Medulla oblongata (tissue), 1 donor: Measurements from ENCODE around the gene GARRE1.
"Not testable (repeated sequence)": the region's sequence is repeated elsewhere in the genome, so short reads cannot be mapped to it uniquely, and the experiment has no call there.

ENCODE experiments used
- DNase-seq: peaks from one replicate; pipeline ENCODE4 v3.0.0-alpha.2; 2015; ENCODE audit errors: extremely low spot score

GARRE1 gene, protein sequence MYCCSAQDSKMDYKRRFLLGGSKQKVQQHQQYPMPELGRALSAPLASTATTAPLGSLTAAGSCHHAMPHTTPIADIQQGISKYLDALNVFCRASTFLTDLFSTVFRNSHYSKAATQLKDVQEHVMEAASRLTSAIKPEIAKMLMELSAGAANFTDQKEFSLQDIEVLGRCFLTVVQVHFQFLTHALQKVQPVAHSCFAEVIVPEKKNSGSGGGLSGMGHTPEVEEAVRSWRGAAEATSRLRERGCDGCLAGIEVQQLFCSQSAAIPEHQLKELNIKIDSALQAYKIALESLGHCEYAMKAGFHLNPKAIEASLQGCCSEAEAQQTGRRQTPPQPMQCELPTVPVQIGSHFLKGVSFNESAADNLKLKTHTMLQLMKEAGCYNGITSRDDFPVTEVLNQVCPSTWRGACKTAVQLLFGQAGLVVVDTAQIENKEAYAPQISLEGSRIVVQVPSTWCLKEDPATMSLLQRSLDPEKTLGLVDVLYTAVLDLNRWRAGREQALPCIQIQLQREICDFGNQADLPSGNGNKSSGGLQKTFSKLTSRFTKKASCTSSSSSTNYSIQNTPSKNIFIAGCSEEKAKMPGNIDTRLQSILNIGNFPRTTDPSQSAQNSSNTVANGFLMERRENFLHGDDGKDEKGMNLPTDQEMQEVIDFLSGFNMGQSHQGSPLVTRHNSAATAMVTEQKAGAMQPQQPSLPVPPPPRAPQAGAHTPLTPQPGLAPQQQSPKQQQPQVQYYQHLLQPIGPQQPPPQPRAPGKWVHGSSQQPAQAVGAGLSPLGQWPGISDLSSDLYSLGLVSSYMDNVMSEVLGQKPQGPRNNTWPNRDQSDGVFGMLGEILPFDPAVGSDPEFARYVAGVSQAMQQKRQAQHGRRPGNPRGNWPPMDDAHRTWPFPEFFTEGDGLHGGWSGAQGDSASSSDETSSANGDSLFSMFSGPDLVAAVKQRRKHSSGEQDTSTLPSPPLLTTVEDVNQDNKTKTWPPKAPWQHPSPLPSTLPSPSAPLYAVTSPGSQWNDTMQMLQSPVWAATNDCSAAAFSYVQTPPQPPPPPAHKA (N-terminal part only)

DNA sequence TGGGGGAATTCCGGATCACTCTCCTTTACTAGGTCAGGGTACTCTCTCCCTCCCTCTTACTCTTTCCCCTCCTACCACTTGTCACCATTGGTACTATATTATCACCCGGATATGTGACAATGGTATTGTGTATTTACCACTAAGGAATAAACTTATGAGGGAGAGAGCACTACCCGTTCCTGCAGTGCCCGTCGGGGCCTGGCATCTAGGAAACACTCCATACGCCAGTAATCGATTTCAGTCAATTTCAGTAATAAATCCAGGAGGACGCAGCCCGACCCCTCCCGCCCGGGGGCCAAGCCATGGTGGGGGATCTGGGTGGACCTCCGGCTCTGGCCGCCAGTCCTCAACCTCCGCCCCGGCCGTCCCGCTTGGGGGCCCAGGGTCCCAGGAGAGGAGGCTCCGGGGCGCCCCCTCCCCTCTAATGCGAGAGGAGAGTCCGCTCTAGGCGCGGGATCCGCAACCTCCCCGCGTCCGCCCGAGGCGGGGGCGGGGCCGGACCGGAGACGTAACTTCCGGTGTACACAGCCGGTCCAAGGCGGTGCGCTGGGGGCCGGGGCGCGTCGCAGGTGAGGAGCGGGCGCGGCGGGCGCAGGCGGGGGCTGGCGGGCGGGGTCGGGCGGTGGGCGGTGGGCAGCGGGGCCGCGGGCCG is at the start of gene GARRE1:
Gene GARRE1 (plus strand): TSS at position 509 of the 652 bp plus-strand sequence. CDS start 45,920 bp downstream, outside the sequence.
- DNase-seq, result peak; percentile 87

DNA sequence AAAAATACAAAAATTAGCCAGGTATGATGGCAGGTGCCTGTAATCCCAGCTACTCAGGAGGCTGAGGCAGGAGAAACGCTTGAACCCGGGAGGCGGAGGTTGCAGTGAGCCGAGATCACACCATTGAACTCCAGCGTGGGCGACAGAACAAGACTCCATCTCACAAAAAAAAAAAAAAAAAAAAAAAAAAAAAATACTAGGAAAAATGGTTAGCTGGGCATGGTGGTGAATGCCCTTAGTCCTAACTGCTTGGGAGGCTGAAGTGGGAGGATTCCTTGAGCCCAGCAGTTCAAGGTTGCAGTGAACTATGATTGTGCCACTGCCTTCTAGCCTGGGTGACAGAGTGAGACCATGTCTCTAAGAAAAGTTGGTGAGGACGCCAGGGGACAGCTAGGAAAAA is 49.0 kb upstream of the GARRE1 start:
- DNase-seq, result not testable (repeated sequence)

DNA sequence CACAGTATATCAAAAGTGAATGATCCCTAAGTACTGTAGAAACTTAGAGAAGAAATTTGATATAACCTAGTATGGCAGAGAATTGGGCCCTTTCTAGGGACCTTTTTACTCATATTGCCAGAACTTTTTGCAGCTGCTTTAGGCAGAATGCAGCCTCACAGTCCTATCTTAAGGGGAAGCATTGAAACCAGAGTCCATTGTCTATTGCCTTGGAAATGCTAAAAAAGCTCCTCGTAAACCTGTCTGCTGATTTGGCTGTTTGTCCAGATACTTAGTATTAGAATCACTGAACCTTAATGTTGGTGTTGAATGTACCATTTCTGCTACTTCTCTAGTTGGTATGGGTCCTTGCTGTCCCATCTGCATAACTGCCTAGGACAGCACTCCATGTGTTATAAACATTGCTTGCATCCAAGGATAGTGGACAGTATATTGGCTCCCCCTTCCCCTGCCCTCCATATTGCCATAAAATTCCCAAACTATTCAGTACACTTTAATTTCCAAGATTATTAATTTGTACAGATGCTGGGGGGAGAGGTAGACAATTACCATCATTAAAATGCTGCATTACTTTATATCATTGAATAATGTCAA is 46.0 kb upstream of the GARRE1 start:
- DNase-seq, result no peak

DNA sequence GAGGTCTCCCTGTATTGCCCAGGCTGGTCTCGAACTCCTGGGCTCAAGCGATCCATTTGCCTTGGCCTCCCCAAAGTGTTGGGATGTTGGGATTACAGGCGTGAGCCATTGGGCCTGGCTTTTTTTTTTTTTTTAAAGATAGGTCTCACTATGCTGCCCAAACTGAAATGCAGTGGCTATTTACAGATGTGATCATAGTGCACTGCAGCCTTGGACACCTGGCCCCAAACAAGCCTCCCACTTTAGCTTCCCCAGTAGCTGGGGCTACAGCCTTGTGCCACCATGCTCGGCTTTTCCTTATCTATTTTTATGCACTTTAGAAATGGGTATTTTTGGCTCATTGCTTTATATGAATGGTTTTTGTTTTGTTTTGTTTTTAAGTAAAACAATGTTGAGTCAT is 44.6 kb upstream of the GARRE1 start:
- DNase-seq, result no peak

DNA sequence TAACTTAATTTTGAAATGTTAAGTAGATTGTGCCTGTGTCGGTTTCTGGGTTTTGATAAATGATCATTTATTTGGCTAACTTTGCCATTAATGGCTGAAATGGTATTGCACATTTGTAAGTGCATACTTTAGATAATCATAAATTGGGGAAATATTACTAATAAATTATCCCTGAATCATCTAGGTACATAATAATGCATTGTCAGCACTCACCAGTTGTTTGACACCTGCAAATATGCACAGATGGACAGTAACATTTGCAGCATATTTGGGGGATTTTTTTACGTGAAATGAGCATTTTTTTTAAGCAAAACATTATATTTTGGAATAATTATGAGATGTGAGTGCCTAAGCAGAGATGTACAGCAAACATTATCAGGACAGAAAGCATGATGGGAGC is 41.1 kb upstream of the GARRE1 start:
- no peak for DNase-seq

DNA sequence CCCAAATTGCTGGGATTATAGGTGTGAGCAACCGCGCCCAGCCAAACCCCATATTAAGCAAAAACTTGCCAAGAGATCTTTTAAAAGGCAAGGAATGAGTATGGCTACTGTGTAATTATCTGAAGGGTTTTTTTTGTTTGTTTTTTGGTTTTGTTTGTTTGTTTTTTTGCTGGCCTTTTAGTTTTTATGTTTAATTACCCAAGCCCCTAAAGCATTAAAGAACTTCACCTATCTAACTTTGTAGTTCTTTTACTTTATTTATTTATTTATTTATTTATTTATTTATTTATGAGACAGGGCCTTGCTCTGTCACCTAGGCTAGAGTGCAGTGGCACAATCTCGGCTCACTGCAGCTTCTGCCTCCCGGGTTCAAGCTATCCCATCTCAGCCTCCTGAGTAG is 40.3 kb upstream of the GARRE1 start:
- no peak for DNase-seq

DNA sequence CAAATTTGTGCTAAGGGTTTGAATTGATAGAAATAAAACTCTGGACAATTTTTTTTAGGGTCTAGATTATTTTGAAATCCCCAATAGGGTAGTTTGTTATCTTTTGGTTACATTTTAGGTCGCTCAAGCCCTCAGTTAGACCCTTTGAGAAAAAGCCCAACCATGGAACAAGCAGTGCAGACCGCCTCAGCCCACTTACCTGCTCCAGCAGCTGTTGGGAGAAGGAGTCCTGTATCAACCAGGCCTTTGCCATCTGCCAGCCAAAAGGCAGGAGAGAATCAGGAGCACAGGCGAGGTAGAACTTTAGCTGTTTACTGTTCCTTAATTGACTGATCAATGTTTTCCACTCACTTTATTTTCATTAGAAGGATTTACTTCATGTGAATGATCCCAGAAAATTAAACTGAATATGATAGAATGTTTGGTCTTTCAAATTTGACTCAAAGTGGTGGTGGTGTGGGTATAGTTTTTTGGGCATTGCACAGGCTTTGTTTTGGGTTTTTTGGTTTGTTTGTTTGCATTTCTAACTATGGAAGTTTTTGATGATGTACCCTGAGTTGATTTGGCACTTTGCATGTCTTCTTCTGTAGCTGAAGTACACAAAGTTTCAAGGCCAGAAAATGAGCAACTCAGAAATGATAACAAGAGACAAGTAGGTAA is 39.2 kb upstream of the GARRE1 start:
- no peak for DNase-seq

DNA sequence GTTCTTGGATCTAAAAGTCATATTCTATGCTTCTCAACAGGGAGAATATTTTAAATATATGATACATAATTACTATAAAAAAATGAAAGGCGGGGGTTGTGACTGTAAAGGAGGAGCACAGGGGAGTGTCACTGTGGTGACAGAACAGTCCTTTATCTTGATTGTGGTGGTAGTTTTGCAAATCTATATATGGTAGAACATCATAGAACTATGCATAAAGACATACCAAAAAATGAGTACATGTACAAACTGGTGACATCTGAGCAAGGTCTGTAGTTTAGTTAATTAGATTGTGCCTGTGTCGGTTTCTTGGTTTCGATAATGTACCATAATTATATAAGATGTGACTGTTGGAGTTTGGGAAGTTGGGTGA is 38.7 kb upstream of the GARRE1 start:
- DNase-seq, result no peak

DNA sequence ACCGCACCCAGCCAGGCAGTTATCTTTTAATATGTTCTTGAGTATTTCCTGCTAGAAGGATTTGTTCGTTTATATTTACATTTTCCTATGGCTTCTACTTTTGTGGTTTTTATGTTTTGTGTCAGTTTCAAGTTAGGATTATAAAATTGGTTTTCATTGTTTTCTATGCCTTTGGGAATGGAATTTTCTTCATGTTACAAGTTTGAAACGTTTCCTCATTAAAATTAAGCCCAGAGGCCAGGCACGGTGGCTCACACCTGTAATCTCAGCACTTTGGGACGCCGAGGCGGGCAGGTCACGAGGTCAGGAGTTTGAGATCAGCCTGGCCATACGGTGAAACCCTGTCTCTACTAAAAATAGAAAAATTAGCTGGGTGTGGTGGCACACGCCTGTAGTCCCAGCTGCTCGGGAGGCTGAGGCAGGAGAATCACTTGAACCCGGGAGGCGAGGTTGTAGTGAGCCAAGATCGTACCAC is 37.6 kb upstream of the GARRE1 start:
- not testable (repeated sequence) for DNase-seq

DNA sequence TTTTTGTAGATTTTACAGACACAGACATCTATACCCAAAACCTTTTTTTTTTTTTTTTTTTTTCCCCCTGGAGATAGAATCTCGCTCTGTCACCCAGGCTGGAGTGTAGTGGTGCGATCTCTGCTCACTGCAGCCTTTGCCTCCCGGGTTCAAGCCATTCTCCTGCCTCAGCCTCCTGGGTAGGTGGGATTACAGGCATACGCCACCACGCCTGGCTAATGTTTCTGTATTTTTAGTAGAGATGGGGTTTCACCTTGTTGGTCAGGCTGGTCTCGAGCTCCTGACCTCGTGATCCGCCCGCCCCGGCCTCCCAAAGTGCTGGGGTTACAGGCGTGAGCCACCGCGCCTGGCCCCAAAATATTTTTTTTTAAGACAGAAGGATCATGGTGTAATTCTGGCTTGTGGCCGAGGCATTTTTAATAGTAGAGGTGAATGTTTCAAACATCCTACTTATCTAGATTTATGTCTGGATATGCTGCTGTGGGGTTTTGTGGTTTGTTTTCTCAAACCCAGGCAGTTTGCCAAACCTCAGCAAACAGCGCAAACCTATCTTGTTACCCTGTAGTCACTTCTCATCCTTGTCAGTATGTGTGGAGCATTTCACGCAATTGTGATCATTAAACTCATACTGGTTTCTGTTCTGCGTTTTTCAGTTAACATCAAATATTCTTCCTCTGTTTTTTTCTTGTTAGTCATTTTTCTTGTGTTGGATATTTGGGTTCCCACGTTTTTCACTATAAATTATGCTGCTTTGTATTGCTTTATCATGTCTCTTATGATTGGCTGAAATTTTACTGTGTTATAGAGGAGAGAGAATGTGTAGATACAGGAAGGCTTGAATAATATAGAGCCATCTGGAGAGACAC is 36.2 kb upstream of the GARRE1 start:
- DNase-seq, result peak; percentile 37

DNA sequence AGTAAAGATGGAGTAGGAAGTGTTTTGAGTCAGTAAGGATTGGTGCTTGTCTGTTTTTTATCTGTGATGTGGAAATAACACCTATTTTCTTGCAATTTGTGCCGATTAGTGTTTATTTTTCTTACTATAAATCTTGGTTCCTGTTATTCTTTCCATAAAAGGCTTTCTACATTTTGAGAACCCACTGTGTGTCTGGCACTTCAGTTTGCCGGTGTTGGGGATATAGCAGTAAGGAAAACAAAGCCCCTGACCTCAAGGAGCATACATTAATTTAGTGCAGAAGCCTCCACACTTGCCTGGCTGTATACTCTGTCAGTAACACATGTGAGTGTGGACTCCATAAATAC is 35.6 kb upstream of the GARRE1 start:
- DNase-seq, result no peak

DNA sequence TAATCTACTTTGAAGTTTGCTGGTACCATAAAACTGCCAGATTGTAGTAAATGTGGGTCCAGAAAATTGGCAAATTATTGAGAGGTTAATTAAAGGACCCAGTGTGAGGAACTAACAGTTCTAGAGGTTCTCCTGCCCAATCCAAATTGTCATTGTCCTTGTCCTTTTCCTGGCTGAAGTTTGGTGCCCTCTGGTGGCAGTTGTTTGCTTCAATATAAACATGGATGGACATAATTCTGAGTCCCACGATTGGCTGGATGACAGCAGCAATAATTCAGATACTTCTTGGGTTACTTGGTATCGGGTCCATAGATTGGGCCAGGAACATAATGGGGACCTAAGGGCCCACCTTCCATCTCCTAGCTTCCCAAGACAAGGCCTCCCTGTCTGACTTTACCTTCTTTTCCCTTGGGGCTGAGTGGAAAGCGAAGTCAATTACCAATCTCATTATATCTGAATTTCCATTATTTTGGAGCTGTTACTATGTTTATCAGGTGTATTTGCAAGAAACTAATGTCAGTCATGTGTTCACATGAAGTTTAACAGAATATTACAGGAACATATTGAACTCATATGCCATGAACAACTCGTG is 33.8 kb upstream of the GARRE1 start:
- peak; percentile 79 for DNase-seq

DNA sequence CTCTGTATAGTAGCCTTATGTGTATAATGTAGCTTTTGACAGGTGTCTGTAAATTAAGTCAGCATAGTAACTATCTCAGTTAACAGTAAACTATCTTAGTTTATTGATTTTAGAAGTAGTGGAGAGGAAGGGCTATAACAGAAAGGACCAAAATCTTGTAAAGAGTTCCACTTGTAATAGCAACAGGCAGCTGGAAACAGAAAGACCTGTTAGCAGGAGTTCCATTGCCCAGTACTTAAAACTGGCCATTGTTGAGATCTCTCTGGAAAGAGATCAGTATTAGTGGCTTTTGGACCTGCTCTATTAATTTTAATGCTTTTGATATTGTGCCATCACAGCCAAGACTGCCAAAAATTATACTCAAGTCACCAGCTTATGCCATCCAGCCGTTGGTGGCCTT is 32.0 kb upstream of the GARRE1 start:
- no peak for DNase-seq

DNA sequence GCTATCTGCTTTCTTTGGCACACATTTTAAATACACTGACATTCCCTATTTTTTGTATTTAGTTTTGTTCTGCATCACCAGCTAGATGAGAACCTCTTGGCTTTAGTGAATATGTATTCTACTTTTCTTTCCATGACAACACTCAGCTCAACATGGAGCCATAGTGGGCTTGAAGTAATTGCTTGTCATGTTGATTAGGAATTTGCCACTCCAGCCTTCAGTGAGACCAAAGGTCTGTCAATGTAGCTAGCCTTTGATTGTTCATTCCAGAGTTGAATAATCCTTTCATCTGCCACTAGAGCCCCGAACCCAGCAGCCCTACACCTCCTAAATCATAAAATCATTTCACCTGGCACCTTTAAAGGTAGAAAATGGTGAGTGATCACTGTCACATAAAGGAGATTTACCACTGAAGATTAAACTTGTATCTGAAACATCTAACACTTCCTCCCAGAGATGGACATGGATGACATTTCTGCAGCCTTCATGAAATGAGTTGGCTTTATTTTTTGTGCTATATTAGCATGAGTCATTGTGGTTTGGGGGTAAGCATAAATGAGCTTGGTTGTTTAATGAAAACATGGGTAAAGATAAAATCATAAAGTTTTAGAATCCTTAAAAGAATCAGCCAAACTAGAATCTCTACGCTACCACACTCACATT is 29.2 kb upstream of the GARRE1 start:
- no peak for DNase-seq

DNA sequence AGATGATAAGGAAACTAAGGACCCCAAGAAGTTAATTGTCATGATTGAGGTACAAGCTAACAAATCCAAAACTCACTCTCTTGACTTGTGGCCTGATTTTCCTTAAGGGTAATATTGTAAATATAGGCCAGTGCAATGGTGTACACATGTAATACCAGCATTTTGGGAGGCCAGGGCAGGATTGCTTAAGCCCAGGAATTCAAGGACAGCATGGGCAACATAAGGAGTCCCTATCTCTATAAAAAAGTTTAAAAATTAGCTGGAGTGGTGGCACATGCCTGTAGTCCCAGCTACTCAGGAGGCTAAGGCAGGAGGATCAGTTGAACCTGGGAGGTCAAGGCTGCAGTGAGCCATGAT is 28.7 kb upstream of the GARRE1 start:
- DNase-seq, result no peak

DNA sequence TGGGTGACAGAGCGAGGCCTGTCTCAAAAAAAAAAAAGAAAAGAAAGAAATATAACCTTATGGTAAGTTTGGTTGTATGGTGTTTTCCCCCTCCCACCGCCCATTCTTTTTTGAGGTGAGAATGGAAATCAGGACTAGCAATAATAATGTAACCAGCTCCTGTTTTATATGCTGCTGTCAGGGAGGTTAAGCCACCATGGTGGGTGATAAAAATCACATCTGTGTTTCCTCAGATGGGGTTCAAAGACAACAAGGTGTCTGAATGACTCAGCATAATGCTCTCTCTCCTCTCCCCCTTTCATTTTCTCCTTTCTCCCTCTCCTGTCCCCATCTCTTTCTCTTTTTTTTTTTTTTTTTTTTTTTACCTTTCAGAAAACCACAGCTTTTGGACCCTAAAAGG is 28.3 kb upstream of the GARRE1 start:
- no peak for DNase-seq

DNA sequence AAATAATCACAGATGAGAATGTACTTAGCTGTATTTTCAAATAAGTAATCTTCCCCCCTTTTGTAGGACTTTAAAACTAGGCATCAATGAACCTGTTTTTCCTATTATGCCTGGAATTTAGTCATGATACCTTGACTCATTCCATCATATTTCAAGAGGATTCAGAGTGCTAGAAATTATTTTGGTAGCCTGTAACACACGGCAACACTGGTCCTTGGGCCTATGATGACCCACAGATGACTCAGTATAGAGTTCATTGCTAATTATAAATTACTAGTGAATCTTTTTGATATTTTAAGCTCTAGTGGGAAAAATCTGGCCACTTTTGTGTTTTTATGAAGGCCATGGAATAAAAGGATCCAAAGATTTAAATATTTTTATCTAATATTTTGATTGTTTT is 26.0 kb upstream of the GARRE1 start:
- no peak for DNase-seq

DNA sequence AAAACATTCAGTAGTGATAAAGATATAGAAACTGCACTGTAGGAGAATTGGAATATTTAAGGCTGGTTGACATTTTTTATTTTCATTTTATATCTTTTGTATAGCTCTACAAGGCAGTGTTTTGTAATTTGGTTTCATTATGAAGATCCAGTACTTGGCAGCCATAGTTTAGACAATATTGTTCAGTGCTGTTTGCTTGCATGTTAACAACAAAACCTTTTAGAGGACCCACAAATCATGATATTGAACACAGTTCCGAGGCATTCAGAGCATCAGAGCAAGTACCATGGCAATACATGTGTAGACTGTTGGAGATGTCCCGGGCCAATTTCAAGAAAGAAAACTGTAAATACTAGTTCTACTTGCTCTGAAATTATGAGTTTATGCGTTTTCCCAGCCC is 25.6 kb upstream of the GARRE1 start:
- peak; percentile 18 for DNase-seq

DNA sequence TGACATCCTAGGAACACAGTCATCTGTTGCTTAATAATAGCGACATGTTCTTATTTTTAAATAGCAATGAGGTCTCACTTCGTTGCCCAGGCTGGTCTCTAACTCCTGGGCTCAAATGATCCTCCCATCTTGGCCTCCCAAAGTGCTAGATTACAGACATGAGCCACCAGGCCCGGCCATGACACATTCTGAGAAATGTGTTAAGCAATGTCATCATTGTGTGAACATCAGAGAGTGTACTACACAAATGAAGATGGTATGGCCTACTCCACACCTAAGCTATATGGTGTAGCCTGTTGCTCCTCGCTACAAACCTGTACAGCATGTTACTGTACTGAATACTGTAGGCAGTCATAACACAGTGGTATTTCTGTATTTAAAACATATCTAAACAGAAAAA is 24.6 kb upstream of the GARRE1 start:
- DNase-seq, result no peak
